Loucy (cell line): Measurements from ENCODE around the gene GFM1.

Source experiments
- H2AFZ ChIP-seq: fragments of 200-600 bp; sonication (generic); 2 replicates; pipeline ENCODE4 v1.6.0; 2016; ENCODE audit warnings: antibody characterized with exemption, mild to moderate bottlenecking, low read length, moderate library complexity
- H3F3A ChIP-seq: fragments of 200-600 bp; 2 replicates; pipeline ENCODE4 v1.6.0; 2016; ENCODE audit warnings: antibody characterized with exemption, low read depth, mild to moderate bottlenecking
- H3K27me3 ChIP-seq: fragments of 200-600 bp; sonication (generic); 2 replicates; pipeline ENCODE4 v1.6.1; 2014; ENCODE audit warnings: low read length, mild to moderate bottlenecking; ENCODE audit not compliant: insufficient read depth, poor library complexity, severe bottlenecking
- H3K36me3 ChIP-seq: fragments of 200-600 bp; sonication (generic); 2 replicates; pipeline ENCODE4 v1.6.1; 2016; ENCODE audit warnings: low read length; ENCODE audit not compliant: insufficient read depth
- H3K4me1 ChIP-seq: fragments of 200-600 bp; sonication (generic); 2 replicates; pipeline ENCODE4 v1.5.1; 2014; ENCODE audit warnings: low read length, mild to moderate bottlenecking; ENCODE audit not compliant: insufficient read depth, poor library complexity, severe bottlenecking
- H3K4me2 ChIP-seq: fragments of 200-600 bp; sonication (generic); 2 replicates; pipeline ENCODE4 v1.6.0; 2014; ENCODE audit warnings: antibody characterized with exemption, low read length, low read depth, mild to moderate bottlenecking; ENCODE audit not compliant: poor library complexity, severe bottlenecking
- H3K4me3 ChIP-seq: fragments of 200-600 bp; sonication (generic); 2 replicates; pipeline ENCODE4 v1.5.1; 2014; ENCODE audit warnings: low read length, mild to moderate bottlenecking, mixed read lengths; ENCODE audit not compliant: poor library complexity, severe bottlenecking
- H3K79me2 ChIP-seq: fragments of 200-600 bp; sonication (generic); 2 replicates; pipeline ENCODE4 v1.6.1; 2014; ENCODE audit warnings: low read length; ENCODE audit not compliant: insufficient read depth
- H3K9ac ChIP-seq: fragments of 200-600 bp; sonication (generic); 2 replicates; pipeline ENCODE4 v1.6.0; 2014; ENCODE audit warnings: mild to moderate bottlenecking, low read depth, low read length, moderate library complexity; ENCODE audit not compliant: poor library complexity, severe bottlenecking
- H3K9me2 ChIP-seq: fragments of 200-600 bp; sonication (generic); replicated peaks from 2 replicates; pipeline ENCODE4 v1.6.1; 2016; ENCODE audit warnings: low read depth, low read length, mixed read lengths
- H3K9me3 ChIP-seq: fragments of 200-600 bp; sonication (generic); 2 replicates; pipeline ENCODE4 v1.6.1; 2014; ENCODE audit warnings: mild to moderate bottlenecking, antibody characterized with exemption, low read length, low read depth; ENCODE audit not compliant: insufficient read depth
- H4K20me1 ChIP-seq: fragments of 200-600 bp; sonication (generic); 2 replicates; pipeline ENCODE4 v1.6.0; 2014; ENCODE audit warnings: antibody characterized with exemption, low read length, mild to moderate bottlenecking; ENCODE audit not compliant: insufficient read depth, poor library complexity, severe bottlenecking
- EZH2phosphoT487 ChIP-seq: fragments of 200-600 bp; IDR thresholded peaks from 2 replicates; pipeline ENCODE4 v1.6.1; 2018; ENCODE audit warnings: antibody characterized with exemption, mild to moderate bottlenecking, moderate library complexity, borderline replicate concordance
- TF ChIP-seq, protein P1 (sequence below): fragments of 200-600 bp; sonication (generic); conservative IDR thresholded peaks from 2 replicates; pipeline ENCODE4 v1.5.1; 2014; ENCODE audit warnings: mild to moderate bottlenecking, antibody characterized with exemption, low read length

Gene GFM1

DNA sequence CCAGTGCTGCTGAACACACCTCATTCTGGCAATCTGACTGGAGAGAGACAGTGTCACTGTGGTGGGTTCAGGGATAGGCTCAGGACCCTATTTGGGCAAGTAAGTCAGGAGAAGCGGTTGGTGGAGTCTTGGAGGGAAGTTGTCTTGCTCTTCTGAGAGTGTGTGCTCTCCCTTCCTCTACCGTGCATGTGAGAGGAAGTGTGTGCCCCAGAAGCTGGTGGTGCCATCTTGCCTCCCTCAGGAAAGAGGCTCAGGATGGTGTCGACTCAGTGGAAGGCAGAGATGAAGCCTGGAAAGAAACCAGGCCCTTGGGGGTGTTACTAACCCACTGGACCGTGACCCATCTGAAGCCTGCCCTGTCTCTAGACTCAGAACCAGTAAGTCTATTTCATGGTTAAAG lies 94.8 kb downstream of the GFM1 start:
- Histone ChIP-seq H3K36me3 (no peaks in the 10 kb centered on the region), H3K9me2 (no peaks in the 10 kb centered on the region), H3F3A (no peaks in the 10 kb centered on the region), H3K4me1 (no peaks in the 10 kb centered on the region), H3K27me3 (no peaks in the 10 kb centered on the region), H2AFZ (no peak overlapping the region), H4K20me1 (no peaks in the 10 kb centered on the region), H3K4me2 (no peak overlapping the region), H3K79me2 (no peaks in the 10 kb centered on the region), H3K9ac (no peak overlapping the region), H3K4me3 (no peak overlapping the region), H3K9me3 (no peaks in the 10 kb centered on the region)
- TF ChIP-seq, protein P1, sequence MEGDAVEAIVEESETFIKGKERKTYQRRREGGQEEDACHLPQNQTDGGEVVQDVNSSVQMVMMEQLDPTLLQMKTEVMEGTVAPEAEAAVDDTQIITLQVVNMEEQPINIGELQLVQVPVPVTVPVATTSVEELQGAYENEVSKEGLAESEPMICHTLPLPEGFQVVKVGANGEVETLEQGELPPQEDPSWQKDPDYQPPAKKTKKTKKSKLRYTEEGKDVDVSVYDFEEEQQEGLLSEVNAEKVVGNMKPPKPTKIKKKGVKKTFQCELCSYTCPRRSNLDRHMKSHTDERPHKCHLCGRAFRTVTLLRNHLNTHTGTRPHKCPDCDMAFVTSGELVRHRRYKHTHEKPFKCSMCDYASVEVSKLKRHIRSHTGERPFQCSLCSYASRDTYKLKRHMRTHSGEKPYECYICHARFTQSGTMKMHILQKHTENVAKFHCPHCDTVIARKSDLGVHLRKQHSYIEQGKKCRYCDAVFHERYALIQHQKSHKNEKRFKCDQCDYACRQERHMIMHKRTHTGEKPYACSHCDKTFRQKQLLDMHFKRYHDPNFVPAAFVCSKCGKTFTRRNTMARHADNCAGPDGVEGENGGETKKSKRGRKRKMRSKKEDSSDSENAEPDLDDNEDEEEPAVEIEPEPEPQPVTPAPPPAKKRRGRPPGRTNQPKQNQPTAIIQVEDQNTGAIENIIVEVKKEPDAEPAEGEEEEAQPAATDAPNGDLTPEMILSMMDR = no peak
- TF ChIP-seq EZH2phosphoT487 = no peak

DNA sequence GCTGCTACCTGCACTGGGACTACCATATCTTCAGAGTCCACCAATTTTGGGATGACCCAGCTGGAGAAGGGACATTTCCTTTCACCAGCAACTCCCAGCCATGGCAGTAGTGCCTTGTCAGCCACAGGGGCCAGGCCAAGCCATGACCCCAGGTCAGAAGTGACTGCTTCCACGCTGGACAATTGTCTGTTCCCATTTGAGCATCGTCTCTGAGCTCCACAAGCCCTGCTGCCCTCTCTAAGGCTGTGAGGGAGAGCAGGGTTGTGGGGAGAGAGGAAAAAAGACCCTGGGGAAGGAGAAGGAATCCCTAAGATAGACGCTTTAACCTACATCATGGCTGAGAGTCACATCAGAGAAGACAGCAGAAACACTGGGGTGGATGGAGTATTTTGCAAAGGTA lies 95.3 kb downstream of the GFM1 start:
- no peak overlapping the region for H3K4me2 ChIP-seq
- H3K79me2 ChIP-seq = no peaks in the 10 kb centered on the region
- TF ChIP-seq EZH2phosphoT487 = no peak
- TF ChIP-seq, protein P1 = no peak
- H2AFZ ChIP-seq = no peak overlapping the region
- no peaks in the 10 kb centered on the region for H3F3A ChIP-seq
- no peaks in the 10 kb centered on the region for H3K9me2 ChIP-seq
- H3K9ac ChIP-seq = no peak overlapping the region
- no peaks in the 10 kb centered on the region for H3K4me1 ChIP-seq
- H3K4me3 ChIP-seq = no peak overlapping the region
- H3K27me3 ChIP-seq = no peaks in the 10 kb centered on the region
- no peaks in the 10 kb centered on the region for H3K36me3 ChIP-seq
- no peaks in the 10 kb centered on the region for H3K9me3 ChIP-seq
- H4K20me1 ChIP-seq = no peaks in the 10 kb centered on the region
